ENCODE data around the gene PORCN.
"Not testable (repeated sequence)": the region's sequence is repeated elsewhere in the genome, so short reads cannot be mapped to it uniquely, and the experiment has no call there.

The PORCN gene

DNA sequence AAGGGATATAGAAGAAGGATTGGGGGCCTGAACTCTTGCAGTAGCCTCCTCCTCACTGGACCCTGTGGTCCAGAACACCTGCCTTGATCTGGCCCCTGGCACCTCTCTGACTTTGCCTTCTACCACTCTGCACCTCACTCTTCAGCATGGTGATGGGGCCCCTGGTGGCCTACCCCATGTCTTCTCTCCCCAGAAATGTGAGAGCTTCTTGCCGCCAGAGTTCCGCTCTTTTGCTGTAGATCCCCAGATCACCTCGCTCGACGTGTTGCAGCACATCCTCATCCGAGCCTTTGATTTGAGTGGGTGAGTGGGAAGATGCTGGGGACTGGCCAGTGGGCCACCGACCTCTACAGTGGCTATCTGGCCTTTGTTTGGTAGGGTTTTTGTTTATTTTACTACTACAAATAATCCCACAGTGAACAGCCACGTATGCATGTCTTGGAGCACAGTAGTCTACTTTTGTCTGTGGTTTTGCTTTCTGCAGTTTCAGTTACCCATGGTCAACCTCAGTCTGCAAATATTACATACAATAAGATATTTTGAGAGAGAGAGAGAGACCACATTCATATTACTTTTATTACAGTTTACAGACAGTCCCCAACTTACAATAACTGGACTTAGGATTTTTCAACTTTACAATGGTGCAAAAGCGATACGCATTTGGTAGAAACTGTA, 32.5 kb downstream of the PORCN start:
- no peak for DNase-seq (ENCODE audit: low spot score)

DNA sequence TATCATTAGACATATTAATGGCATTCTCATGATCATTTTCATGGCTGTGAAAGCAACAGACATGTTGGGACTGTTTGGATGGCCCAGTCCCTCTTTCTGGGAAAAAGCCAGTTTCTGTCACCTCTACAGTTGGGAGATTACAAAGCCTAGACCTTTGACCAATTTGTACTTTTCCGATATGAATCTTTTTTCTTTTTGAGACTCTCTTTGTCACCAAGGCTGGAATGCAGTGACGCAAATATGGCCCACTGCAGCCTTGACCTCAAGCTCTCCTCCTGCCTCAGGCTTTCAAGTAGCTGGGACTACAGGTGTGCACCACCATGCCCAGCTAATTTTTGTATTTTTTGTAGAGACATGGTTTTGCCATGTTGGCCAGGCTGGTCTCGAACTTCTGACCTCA, 40.1 kb downstream of the PORCN start:
- no peak for DNase-seq (ENCODE audit: low spot score)

DNA sequence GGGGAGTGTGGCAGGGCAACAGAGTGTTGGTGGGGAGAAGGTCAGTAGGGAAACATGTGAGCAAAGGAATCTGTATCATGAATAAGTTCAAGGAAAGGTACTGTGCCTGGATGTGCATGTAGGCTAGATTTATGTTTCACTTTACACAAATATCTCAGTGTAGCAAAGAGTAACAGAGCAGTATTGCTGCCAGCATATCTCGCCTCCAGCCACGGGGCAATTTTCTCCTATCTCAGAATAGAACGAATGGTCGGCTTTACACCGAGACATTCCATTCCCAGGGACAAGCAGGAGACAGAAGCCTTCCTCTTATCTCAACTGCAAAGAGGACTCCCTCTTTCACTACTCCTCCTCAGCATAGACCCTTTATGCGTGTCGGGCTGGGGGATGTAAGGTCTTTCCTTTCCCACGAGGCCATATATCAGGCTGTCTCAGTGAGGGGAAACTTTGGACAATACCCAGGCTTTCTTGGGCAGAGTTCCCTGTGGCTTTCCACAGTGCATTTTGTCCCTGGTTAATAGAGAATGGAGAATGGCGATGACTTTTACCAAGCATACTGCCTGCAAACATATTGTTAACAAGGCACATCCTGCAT, 47.0 kb downstream of the PORCN start:
- DNase-seq (ENCODE audit: low spot score) = not testable (repeated sequence)

DNA sequence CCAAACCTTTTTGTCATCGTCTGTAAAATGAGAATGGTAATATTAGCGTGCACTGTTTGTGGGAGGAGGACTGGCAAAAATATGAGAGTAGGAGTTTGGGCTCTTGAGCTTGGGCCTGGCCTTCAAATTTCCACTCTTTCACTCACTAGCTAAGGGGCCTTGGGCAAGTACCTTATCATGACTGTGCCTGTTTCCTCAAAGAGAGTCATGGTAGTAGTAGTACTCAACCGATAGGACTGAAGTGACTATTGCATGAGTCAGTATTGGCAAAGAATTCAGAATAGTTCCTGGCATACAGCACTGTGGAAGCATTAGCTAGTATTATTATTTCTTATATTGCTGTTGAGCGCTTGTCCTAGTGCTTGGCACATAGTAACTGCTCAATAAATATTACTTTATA, 49.5 kb downstream of the PORCN start:
- DNase-seq (ENCODE audit: low spot score) = no peak

DNA sequence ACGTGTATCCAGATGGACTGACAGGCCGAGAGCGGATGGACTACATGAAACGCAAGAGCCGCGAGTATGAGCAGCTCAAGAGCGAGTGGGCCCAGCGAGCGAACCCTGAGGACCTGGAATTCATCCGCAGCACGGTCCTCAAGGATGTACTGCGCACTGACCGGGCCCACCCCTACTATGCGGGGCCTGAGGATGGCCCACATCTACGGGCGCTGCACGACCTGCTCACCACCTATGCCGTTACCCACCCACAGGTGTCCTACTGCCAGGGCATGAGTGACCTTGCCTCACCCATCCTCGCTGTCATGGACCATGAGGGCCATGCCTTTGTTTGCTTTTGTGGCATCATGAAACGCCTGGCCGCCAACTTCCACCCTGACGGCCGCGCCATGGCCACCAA, 50.8 kb downstream of the PORCN start:
- no peak for DNase-seq (ENCODE audit: low spot score)

DNA sequence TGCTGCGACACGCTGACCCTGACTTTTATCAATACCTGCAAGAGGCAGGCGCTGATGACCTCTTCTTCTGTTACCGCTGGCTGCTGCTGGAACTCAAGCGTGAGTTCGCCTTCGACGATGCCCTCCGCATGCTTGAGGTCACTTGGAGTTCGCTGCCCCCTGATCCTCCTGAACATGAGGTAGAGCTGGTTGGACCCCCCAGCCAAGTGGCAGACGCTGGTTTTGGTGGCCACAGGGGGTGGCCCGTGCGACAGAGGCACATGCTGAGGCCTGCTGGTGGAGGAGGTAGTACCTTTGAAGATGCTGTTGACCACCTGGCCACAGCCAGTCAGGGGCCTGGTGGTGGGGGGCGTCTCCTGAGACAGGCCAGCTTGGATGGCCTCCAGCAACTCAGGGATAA, 51.3 kb downstream of the PORCN start:
- no peak for DNase-seq (ENCODE audit: low spot score)

DNA sequence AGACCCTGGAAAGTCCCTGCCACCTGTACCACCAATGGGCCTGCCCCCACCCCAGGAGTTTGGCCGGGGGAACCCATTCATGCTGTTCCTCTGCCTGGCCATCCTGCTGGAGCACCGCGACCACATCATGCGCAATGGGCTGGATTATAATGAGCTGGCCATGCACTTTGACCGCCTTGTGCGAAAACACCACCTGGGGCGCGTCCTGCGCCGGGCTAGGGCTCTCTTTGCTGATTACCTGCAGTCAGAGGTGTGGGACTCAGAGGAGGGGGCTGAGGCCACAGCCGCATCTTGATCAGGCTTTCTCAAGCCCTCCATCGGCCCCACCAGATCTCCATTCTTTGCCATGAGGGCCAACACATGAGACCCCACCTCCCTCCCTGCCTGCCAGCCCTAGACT, 51.9 kb downstream of the PORCN start:
- no peak for DNase-seq (ENCODE audit: low spot score)

DNA sequence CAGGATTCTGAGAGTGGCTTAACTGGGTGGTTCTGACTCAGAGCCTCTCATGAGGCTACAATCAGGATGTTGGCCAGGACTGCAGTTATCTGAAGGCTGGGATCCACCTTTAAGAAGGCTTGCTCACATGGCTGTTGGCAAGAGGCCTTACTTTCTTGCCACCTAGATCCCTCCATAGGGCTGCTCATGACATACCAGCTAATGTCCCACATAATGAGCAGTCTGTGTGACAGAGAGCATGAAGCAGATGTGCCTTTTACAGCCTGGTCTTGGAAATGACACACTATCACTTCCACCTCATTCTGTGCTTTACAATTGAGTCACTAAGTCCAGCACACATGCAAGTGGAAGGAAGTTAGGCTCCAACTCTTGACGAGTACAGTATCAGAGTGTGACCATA, 61.2 kb downstream of the PORCN start:
- no peak for DNase-seq (ENCODE audit: low spot score)
